Frontal cortex (tissue), 4 donors: ENCODE data around the gene ATP2A2. TPM values are rescaled to one million over a fixed set of nuclear protein-coding genes. Genes with fewer than 3 reads are reported as not detected.

Experiments
- DNase-seq, 2 donors: peaks; one replicate each; pipeline ENCODE4 v3.0.0; 2012; ENCODE audit warnings: low spot score in 2 of 2
- FAIRE-seq: peaks from 2 replicates; lab custom pipeline; 2012; peaks lifted over from hg19 to GRCh38; lab: Jason Lieb, UNC
- total RNA-seq: library from RNA; depleted of rRNA; stranded (reverse); fragments of >200 nt; gene quantifications from one replicate; pipeline ENCODE4 v1.2.3, GENCODE V29; 2014
- donor health status: control.
- donor health status: control.
- donor health status: control.

ATP2A2 gene
- total RNA-seq, 1 donor from 2014 or later, result 149 TPM

DNA sequence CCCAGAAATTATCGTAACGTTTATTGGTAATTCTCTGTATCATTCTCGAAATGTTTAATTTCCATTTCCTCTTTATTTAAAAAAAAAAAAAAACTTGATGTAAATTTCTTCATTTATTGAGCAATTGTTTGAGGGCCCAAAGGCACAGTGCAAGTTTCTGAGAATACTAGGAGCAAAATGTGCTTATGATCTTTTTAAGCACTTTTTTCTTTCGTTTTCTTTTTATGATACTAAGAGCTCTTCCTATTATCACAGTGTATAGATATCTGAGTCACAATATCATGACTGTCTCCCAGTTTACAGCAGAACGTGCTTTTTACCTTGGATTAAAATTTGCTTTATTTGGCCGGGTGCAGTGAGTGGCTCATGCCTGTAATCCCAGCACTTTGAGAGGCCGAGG is 5.6 kb downstream of the ATP2A2 start:
- FAIRE-seq, result no peak
- DNase-seq, result no peak

DNA sequence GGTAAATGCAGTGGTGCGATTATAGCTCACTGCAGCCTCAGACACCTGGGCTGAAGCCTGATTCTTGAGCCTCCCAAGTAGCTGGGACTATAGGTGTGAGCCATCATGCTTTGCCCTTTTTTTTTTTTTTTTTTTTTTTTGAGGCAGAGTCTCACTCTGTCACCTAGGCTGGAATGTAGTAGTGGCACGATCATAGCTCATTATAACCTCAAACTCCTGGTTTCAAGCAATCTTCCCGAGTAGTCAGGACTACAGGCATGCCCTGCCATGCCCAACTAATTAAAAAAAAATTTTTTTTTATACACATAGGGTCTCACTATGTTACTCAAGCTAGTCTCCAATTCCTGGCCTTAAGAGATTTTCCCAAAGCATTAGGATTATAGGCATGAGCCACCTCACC is 6.9 kb downstream of the ATP2A2 start:
- FAIRE-seq (no peak), DNase-seq (no peak)

DNA sequence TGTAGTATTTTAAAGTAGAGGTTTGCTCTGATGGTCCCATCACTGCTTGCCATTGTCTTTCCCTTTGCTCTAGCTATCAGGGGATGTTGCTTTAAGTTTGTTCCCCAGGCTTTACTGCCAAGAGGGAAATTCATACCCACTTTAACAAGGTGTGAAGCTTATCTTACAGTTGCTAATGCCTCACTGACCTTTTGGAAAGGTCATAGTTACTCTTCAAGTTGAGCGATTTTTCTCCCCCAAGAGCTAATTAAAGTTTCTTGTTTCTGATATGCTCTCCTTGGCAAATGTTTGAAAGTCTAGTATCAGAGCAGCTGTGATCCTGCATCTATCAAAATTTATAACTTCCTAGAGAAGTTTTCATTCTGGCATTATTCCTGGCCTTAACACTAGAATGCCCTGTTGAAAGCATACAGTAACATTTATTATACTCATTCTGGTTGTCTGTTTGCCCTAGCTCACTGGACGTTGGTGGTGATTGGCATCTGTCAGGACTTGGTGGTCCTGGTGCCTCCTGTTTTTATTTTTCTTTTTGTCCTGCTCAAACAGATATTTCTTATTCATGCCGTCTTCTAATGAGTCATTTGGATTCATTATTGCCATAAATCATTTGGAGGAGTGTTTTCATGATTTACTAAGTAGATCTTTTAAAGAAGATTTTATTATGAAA is 8.1 kb downstream of the ATP2A2 start:
- DNase-seq (no peak), FAIRE-seq (no peak)

DNA sequence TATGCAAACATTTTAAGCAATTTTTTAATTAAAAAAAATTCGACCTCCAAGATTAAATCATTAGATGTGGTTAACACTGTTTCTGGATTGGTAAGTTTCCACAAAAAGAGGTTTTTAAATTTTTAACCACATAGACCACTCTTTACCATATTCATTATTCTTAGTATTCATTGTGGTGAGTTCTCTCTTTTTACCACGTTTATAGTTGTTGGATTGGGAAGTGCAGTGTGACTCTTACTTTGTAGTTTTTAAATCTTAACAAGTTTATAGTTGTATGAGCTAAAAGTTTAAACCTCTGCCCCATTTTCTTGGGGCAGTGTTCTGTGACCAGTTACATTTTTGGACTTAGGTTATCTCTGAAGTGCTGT is 8.6 kb downstream of the ATP2A2 start:
- FAIRE-seq, result no peak
- DNase-seq, result no peak

DNA sequence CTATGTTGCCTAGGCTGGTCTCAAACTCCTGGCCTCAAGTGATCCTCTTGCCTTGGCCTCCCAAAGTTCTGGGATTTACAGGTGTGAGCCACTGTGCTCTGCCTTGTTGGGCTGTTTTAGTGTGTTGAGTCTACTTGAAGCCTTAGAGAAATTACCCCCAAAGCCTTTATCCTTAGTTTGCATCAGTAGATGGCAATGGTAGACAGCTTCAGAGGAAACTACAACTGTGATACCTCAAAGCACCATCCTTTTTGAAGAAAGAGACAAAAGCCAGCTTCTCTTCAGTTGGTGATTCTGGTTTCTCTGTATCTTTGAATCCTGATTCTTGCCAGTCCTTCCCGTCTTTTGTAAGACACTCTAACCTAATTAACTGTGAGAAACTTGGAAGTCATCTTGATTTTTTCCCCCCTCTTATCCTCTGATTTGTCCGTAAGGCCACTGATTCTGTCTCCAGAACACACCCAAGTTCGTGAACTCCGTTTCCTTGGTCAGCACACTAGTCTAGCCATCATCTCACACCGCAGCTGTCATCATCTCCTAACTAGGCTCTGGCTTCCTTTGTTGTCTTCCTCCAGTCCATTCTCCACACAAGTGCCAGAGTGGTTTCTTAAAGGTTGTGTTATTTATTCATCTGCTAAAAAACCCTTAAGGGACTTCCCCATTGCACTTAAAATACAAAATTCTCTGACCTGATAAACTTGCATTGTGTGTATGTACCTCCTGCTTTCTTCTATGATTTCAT is 20.2 kb downstream of the ATP2A2 start:
- FAIRE-seq (no peak), DNase-seq (no peak)

DNA sequence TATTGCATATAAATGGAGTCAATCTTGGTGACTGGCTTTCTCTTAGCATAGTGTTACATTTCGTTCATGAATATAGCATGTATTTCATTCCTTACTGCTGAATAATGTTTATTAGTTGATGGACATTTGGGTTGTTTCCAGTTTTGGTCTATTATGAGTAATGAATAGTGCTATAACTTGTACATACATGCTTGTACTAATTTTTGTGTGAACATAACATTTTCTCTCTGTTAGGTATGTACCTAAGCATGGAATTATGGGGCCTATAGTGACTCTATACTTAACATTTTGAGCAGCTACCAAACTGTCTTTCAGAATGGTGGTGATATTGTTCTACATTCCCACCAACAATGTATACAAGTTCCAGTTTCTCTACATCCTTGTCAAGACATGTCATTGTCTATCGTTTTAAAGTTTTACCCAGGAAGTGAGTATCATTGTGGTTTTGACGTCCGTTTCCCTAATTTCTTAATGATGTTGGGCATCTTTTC is 23.1 kb downstream of the ATP2A2 start:
- FAIRE-seq, result no peak
- DNase-seq, result no peak

DNA sequence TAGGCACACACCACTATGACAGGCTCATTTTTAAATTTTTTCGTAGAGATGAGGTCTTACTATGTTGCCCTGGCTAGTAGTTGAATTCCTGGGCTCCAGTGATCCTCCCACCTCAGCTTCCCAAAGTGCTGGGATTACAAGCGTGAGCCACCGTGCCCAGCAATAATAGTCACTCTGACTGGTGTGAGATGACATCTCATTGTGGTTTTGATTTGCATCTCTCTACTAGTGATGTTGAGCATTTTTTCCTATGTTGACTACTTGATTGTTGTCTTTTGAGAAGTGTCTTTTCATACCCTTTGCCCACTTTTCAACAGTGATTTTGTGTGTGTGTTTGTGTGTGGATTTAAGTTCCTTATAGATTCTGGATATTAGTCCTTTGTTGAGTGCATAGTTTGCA is 26.3 kb downstream of the ATP2A2 start:
- no peak for FAIRE-seq

GRCh38 chr12:110310763-110311162 is 29.7 kb downstream of the ATP2A2 start:
- DNase-seq (no peak), FAIRE-seq (no peak)

More for the DNA sequence above, 26.3 kb downstream of the ATP2A2 start:
- DNase-seq, result no peak

DNA sequence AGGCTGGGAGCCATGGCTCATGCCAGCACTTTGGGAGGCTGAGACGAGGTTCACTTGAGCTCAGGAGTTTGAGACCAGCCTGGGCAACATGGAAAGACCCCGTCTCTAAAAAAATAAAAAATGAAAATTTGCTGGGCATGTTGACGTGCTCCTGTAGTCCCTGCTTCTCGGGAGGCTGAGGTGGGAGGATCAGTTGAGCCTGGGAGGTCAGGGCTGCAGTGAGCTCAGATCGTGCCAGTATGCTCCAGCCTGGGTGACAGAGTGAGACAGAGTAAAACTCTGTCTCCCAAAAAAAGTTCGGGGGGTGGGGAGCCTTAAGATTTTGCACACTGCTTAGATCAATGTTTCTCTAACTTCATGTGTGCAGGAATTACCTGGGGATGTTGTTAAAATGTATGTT is 30.9 kb downstream of the ATP2A2 start:
- FAIRE-seq (no peak), DNase-seq (no peak)

DNA sequence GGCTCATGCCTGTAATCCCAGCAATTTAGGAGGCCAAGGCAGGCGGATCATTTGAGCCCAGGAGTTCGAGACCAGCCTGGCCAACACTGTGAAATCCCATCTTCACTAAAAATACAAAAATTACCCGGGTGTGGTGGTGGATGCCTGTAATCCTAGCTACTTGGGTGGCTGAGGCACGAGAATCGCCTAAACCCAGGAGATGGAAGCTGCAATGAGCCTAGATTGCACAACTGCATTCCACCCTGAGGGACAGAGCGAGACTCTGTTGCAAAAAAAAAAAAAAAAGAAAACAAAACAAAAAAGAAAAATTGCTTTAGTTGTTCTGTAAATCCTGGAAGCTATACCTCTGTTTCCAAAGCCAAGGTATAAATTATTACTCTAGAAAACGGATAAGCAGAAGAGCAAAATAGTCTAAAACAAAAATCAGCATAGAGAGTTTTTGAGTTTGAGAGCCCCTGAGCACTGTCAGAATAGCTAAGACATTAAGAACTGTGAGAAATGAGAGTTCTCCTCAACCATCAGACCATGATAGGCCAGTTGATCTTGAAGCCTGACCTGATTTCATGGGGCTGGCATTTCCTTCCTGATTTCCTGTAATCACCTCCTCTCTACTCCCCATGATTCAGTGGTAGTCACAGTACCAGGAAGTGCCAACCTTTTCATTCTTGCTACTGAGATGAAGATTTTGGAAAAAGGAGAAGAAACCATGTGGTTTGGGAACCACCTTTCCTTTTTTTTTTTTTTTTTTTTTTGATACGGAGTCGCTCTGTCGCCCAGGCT is 31.7 kb downstream of the ATP2A2 start:
- DNase-seq (no peak), FAIRE-seq (no peak)

GRCh38 chr12:110314308-110314707 is 33.3 kb downstream of the ATP2A2 start:
- FAIRE-seq, result no peak
- no peak for DNase-seq

GRCh38 chr12:110316861-110317260 is 35.8 kb downstream of the ATP2A2 start:
- DNase-seq (no peak), FAIRE-seq (no peak)

DNA sequence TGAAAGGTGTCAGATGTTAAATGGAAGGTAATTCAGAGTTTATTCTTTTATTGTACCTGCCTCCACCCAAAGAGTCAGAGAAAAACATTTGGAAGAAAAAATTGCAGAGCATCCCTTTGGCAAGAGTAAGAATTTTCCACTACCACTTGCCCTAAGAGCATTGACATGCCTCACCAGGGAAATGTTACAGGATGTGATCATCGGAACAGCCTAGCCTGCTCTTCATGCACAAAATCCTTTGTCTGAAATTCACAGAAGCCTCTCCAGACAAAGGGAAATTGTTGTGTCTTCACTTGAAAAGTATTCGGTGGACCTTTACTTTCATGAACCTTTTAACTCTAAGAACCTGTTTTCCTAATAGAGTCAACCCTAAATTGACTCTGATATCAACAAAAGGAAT is 36.9 kb downstream of the ATP2A2 start:
- no peak for DNase-seq

DNA sequence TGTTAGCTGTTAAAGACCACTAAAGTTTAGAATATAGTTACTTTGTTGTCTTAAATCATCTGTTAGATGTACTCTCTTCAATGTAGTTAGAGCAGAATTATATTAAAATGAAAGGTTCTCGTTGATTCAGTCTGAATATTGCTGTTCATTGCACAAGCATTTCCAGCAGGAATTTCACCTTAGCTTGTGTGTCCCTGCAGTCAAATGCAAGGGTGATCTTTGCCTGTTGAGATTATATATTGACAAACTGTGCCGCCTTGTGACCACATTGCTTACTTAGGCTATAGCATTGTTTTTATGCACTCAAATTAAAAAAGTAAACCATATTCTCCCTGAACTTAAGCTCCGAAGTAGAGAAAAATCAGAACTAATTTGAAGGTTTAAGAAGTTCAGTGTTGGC is 39.5 kb downstream of the ATP2A2 start:
- DNase-seq (no peak), FAIRE-seq (no peak)

More for the DNA sequence above, 36.9 kb downstream of the ATP2A2 start:
- no peak for FAIRE-seq

DNA sequence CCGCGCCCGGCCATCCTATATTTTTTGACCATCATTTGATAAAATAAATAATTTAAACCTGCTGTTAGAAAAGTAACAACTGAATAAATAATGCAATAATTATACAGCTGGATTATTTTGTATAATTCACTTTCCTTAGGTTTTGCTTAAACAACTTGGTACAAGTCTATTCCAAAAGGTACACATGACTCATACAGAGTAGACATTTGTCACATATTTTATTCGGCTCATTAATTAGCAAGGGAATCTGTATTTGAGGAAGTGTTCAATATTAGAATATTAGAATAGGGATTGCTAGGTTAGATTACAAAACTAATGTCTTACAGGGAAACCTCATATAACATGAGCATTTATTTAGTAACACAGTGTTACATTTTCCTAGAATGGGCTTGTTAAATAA is 48.7 kb downstream of the ATP2A2 start:
- FAIRE-seq (no peak), DNase-seq (no peak)

DNA sequence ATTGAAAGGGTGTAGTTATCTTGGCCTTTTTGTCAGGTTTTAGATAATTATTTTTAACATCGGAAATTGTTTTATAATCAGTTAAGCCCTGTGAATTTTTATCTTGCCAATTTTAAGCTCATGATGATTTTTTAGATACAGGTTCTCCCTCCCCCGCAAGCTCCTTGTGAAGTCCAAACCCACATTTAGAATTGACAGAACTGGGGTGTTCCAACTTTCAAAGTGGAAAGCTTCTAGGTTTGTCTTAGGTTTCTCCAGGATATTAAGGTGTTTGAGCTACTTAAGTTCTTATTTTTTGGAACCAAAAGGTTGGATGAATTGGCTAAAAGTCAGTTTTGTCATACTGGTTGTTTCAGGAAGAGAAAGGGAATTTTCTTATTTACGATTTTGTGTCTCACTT is 49.1 kb downstream of the ATP2A2 start:
- FAIRE-seq (no peak), DNase-seq (no peak)

GRCh38 chr12:110330544-110330943 is 49.5 kb downstream of the ATP2A2 start:
- no peak for FAIRE-seq
- no peak for DNase-seq

- DNase-seq (no peak), FAIRE-seq (no peak)
Measured at GRCh38 chr12:110333201-110333600, 52.2 kb downstream of the ATP2A2 start.

GRCh38 chr12:110335481-110336045 is 54.5 kb downstream of the ATP2A2 start:
- DNase-seq (no peak), FAIRE-seq (no peak)

GRCh38 chr12:110337912-110338710 is 57.1 kb downstream of the ATP2A2 start:
- FAIRE-seq (no peak), DNase-seq (no peak)
